Activated T-cell treated with anti-CD3 and anti-CD28 coated beads, Interleukin-2, amount 50 U/mL, for 72 hours (primary cell): Measurements from ENCODE around the gene RIC8A. TPM values are rescaled to one million over a fixed set of nuclear protein-coding genes. Genes with fewer than 3 reads are reported as not detected.

Experiments used
- ATAC-seq, 2 donors: fragments of 150-1000 bp; cut with Tn5 transposase; replicated peaks in 1 of 2; 2 replicates each; pipeline ENCODE4 v1.10.0; 2021; ENCODE audit warnings: moderate library complexity in 2 of 2, mild to moderate bottlenecking in 1 of 2
- DNase-seq, 2 donors: peaks; one replicate each; pipeline ENCODE4 v3.0.0; 2021 to 2022; ENCODE audit warnings: mixed read lengths in 1 of 2
- H3K27ac Mint-ChIP-seq: one replicate; pipeline ENCODE4 v1.8.0; 2022; ENCODE audit warnings: mild to moderate bottlenecking, moderate library complexity, mixed read lengths
- H3K27me3 Mint-ChIP-seq: one replicate; pipeline ENCODE4 v1.8.0; 2022; ENCODE audit warnings: low read depth, mixed read lengths
- H3K36me3 Mint-ChIP-seq, 2 donors: one replicate each; pipeline ENCODE4 v1.8.0; 2022; ENCODE audit warnings: mixed read lengths in 2 of 2, mild to moderate bottlenecking in 1 of 2; ENCODE audit not compliant: insufficient read depth in 2 of 2
- H3K4me1 Mint-ChIP-seq: one replicate; pipeline ENCODE4 v1.8.0; 2022; ENCODE audit warnings: low read depth, mixed read lengths
- H3K4me3 Mint-ChIP-seq, 2 donors: one replicate each; pipeline ENCODE4 v1.8.0; 2022; ENCODE audit warnings: mild to moderate bottlenecking in 2 of 2, mixed read lengths in 2 of 2, moderate library complexity in 2 of 2
- H3K9me3 Mint-ChIP-seq, 2 donors: one replicate each; pipeline ENCODE4 v1.8.0; 2022; ENCODE audit warnings: mixed read lengths in 2 of 2
- total RNA-seq, 2 donors: library from RNA; stranded (reverse); gene quantifications; one replicate each; pipeline ENCODE4 v1.2.3, GENCODE V29; 2022

RIC8A gene
- total RNA-seq, 2 donors from 2014 or later = 118 to 134 TPM

- Mint-ChIP-seq H3K36me3 (peaks cover 12 to 16% of the 10 kb centered on the region in 2 donors), H3K4me3 (peak overlapping the region; percentile 96), H3K27ac (peak overlapping the region; percentile 95), H3K9me3 (no peaks in the 10 kb centered on the region), H3K27me3 (no peaks in the 10 kb centered on the region), H3K4me1 (peaks cover 43% of the 10 kb centered on the region)
- DNase-seq (peak; percentile 89), ATAC-seq (peak; percentile 69)
Observed at GRCh38 chr11:208181-208916, 841 bp downstream of the RIC8A start.

- Mint-ChIP-seq H3K4me1 (peaks cover 39% of the 10 kb centered on the region), H3K36me3 (peaks cover 11 to 16% of the 10 kb centered on the region in 2 donors), H3K27ac (peak overlapping the region; percentile 91), H3K4me3 (peak overlapping the region; percentile 96), H3K9me3 (no peaks in the 10 kb centered on the region), H3K27me3 (no peaks in the 10 kb centered on the region)
- DNase-seq (no peak), ATAC-seq (peak in 1 of 2 donors; percentile 7)
Observed at GRCh38 chr11:208917-209260, 1.4 kb downstream of the RIC8A start.

GRCh38 chr11:209275-210121 is 2.0 kb downstream of the RIC8A start:
- peak overlapping the region; percentile 96 for H3K4me3 Mint-ChIP-seq
- no peak for ATAC-seq
- no peaks in the 10 kb centered on the region for H3K27me3 Mint-ChIP-seq
- no peaks in the 10 kb centered on the region for H3K9me3 Mint-ChIP-seq
- DNase-seq = no peak
- H3K4me1 Mint-ChIP-seq = peaks cover 36% of the 10 kb centered on the region
- peaks cover 11 to 16% of the 10 kb centered on the region in 2 donors for H3K36me3 Mint-ChIP-seq
- H3K27ac Mint-ChIP-seq = peak overlapping the region; percentile 91

- Mint-ChIP-seq H3K4me1 (peaks cover 36% of the 10 kb centered on the region), H3K9me3 (no peaks in the 10 kb centered on the region), H3K27me3 (no peaks in the 10 kb centered on the region), H3K36me3 (peaks cover 11 to 19% of the 10 kb centered on the region in 2 donors), H3K4me3 (peak overlapping the region; percentile 96), H3K27ac (peak overlapping the region; percentile 76)
- ATAC-seq (no peak), DNase-seq (no peak)
Observed at GRCh38 chr11:210122-210802, 2.8 kb downstream of the RIC8A start.

GRCh38 chr11:210803-211180 is 3.3 kb downstream of the RIC8A start:
- DNase-seq = no peak
- ATAC-seq = no peak
- Mint-ChIP-seq H3K27me3 (no peaks in the 10 kb centered on the region), H3K36me3 (peaks cover 11 to 19% of the 10 kb centered on the region in 2 donors), H3K4me1 (peaks cover 34% of the 10 kb centered on the region), H3K9me3 (no peaks in the 10 kb centered on the region), H3K27ac (peak overlapping the region; percentile 76), H3K4me3 (peak overlapping the region; percentile 96)

GRCh38 chr11:211295-211694 is 3.8 kb downstream of the RIC8A start:
- no peaks in the 10 kb centered on the region for H3K27me3 Mint-ChIP-seq
- ATAC-seq (no peak), DNase-seq (no peak)
- H3K27ac Mint-ChIP-seq = no peak overlapping the region
- H3K36me3 Mint-ChIP-seq = peaks cover 11 to 18% of the 10 kb centered on the region in 2 donors
- no peaks in the 10 kb centered on the region for H3K9me3 Mint-ChIP-seq
- peaks cover 29% of the 10 kb centered on the region for H3K4me1 Mint-ChIP-seq
- H3K4me3 Mint-ChIP-seq = no peak overlapping the region

GRCh38 chr11:211741-212140 is 4.2 kb downstream of the RIC8A start:
- Mint-ChIP-seq H3K27ac (no peak overlapping the region), H3K4me1 (peaks cover 25% of the 10 kb centered on the region), H3K27me3 (no peaks in the 10 kb centered on the region), H3K9me3 (no peaks in the 10 kb centered on the region), H3K36me3 (peaks cover 10 to 18% of the 10 kb centered on the region in 2 donors), H3K4me3 (no peak overlapping the region)
- ATAC-seq = no peak
- DNase-seq = no peak

- Mint-ChIP-seq H3K27ac (no peak overlapping the region), H3K4me1 (peaks cover 30% of the 10 kb centered on the region), H3K27me3 (no peaks in the 10 kb centered on the region), H3K36me3 (peaks cover 8 to 18% of the 10 kb centered on the region in 2 donors), H3K9me3 (no peaks in the 10 kb centered on the region), H3K4me3 (no peak overlapping the region)
- DNase-seq (no peak), ATAC-seq (no peak)
Observed at GRCh38 chr11:212150-213100, 4.9 kb downstream of the RIC8A start.

- ATAC-seq (no peak), DNase-seq (no peak)
- H3K36me3 Mint-ChIP-seq = peaks cover 5 to 14% of the 10 kb centered on the region in 2 donors
- no peaks in the 10 kb centered on the region for H3K27me3 Mint-ChIP-seq
- H3K9me3 Mint-ChIP-seq = no peaks in the 10 kb centered on the region
- H3K4me3 Mint-ChIP-seq = no peak overlapping the region
- peaks cover 37% of the 10 kb centered on the region for H3K4me1 Mint-ChIP-seq
- no peak overlapping the region for H3K27ac Mint-ChIP-seq
Observed at GRCh38 chr11:213111-213510, 5.6 kb downstream of the RIC8A start.

- Mint-ChIP-seq H3K4me3 (no peak overlapping the region), H3K4me1 (peaks cover 38% of the 10 kb centered on the region)
Observed at GRCh38 chr11:214083-214482, 6.6 kb downstream of the RIC8A start.

GRCh38 chr11:215581-216037 is 8.1 kb downstream of the RIC8A start:
- Mint-ChIP-seq H3K4me1 (peaks cover 31% of the 10 kb centered on the region), H3K27me3 (no peaks in the 10 kb centered on the region), H3K36me3 (peaks cover 4 to 13% of the 10 kb centered on the region in 2 donors), H3K4me3 (no peak overlapping the region), H3K9me3 (no peaks in the 10 kb centered on the region), H3K27ac (peak overlapping the region; percentile 11)
- no peak for DNase-seq
- ATAC-seq = no peak

More at GRCh38 chr11:214083-214482, 6.6 kb downstream of the RIC8A start:
- DNase-seq = no peak
- H3K27ac Mint-ChIP-seq = peak overlapping the region; percentile 84
- peaks cover 4 to 10% of the 10 kb centered on the region in 2 donors for H3K36me3 Mint-ChIP-seq
- H3K9me3 Mint-ChIP-seq = no peaks in the 10 kb centered on the region
- ATAC-seq = no peak
- H3K27me3 Mint-ChIP-seq = no peaks in the 10 kb centered on the region
